PFSK-1 (cell line): ENCODE measurements around the gene USP19.

Experiments
- FOXP2 ChIP-seq: optimal IDR thresholded peaks from 2 replicates; pipeline ENCODE3; 2011; ENCODE audit warnings: borderline replicate concordance, control low read depth, inconsistent platforms; ENCODE audit not compliant: insufficient read depth; ENCODE audit errors: extremely low read length, extremely low read depth
- POLR2AphosphoS5 ChIP-seq: IDR thresholded peaks from 2 replicates; pipeline ENCODE4 v1.6.1; 2012; ENCODE audit warnings: low read depth, mild to moderate bottlenecking, control low read depth, low read length, moderate library complexity
- REST ChIP-seq, 2 experiments: IDR thresholded peaks; 2 replicates each; pipeline versions ENCODE4 v1.6.1 to v1.8.0; 2011 to 2012; ENCODE audit warnings: low read depth in 2 of 2, low read length in 2 of 2, control low read depth in 1 of 2, inconsistent platforms in 1 of 2, mild to moderate bottlenecking in 1 of 2, moderate library complexity in 1 of 2; ENCODE audit not compliant: insufficient read depth in 1 of 2
- SIN3A ChIP-seq: IDR thresholded peaks from 2 replicates; pipeline ENCODE4 v1.6.1; 2012; ENCODE audit warnings: mild to moderate bottlenecking, low read length, moderate library complexity, borderline replicate concordance; ENCODE audit not compliant: insufficient read depth
- TAF1 ChIP-seq: IDR thresholded peaks from 2 replicates; pipeline ENCODE4 v1.6.1; 2012; ENCODE audit warnings: low read length, control low read depth, borderline replicate concordance; ENCODE audit not compliant: insufficient read depth

USP19 gene

GRCh38 chr3:49111347-49111746, 9.3 kb downstream of the USP19 start:
- TF ChIP-seq TAF1 (no peak), SIN3A (no peak), POLR2AphosphoS5 (no peak)

- TF ChIP-seq SIN3A (no peak), POLR2AphosphoS5 (no peak), FOXP2 (no peak), REST (IDR thresholded peaks at IDR 0.05; ENCODE audit: insufficient read depth in 1 of 2, low read depth in 2 of 2, low read length in 2 of 2) (no peak), TAF1 (no peak)
Observed at GRCh38 chr3:49110780-49111179, 9.8 kb downstream of the USP19 start.

DNA sequence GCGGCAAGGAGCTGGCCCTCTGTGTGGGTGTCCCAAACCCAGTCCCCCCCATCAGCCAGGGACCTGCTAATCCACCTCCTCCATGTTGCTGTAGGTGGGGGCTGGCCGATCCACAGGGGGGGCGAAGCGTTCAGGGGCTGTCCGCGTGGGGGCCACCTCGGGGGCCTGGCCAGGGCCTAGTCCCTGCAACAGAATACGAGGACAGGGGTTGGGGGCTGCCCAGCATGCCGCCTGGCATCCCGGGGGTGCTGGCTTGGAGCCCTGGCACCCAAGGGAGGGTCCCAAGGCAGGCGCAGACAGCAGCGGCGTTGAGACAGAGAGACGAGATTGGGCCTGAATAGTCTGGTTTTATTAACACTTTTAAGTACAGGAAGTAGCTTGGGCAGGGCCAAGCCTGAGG, 12.3 kb downstream of the USP19 start:
- TF ChIP-seq SIN3A = no peak
- no peak for TF ChIP-seq REST (IDR thresholded peaks at IDR 0.05; ENCODE audit: insufficient read depth in 1 of 2, low read depth in 2 of 2, low read length in 2 of 2)
- no peak for TF ChIP-seq TAF1
- no peak for TF ChIP-seq FOXP2
- TF ChIP-seq POLR2AphosphoS5 = no peak

- TF ChIP-seq TAF1 (peak; percentile 70), REST (IDR thresholded peaks at IDR 0.05; ENCODE audit: insufficient read depth in 1 of 2, low read depth in 2 of 2, low read length in 2 of 2) (no peak), SIN3A (peak; percentile 71; the same call in 1 of the 2 replicates), POLR2AphosphoS5 (peak; percentile 76), FOXP2 (no peak)
Observed at GRCh38 chr3:49104427-49105291, 16.0 kb downstream of the USP19 start, which contains the start of gene QARS1. Gene QARS1 (minus strand): TSS chr3:49104757. CDS start chr3:49104733, 24 bp downstream.

DNA sequence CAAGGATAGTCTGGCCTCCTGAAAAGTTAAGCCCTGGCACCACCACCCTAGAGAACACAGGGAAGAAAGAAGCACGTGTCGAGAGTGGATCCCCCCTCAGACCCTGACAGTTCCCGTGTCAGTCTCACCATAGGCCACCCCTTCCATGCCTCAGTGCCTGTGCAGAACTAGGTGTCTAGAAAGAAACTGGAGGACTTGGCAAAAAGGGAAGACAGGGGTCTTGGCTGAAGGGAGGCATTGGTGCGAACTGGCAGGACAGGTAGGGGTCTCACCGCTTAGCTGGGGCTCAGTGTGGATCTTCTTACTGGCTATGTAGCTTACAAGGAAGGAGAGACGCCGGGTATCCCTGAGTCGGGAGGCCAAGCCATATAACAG, 16.6 kb downstream of the USP19 start:
- TF ChIP-seq POLR2AphosphoS5 (no peak), SIN3A (no peak), REST (IDR thresholded peaks at IDR 0.05; ENCODE audit: insufficient read depth in 1 of 2, low read depth in 2 of 2, low read length in 2 of 2) (no peak), FOXP2 (no peak), TAF1 (no peak; the same call in 1 of the 2 replicates)
